Natural killer cell (primary cell): ENCODE measurements around the gene FAM3A. TPM values are rescaled to one million over a fixed set of nuclear protein-coding genes. Genes with fewer than 3 reads are reported as not detected.

Source experiments
- ATAC-seq, 3 donors: fragments of 150-1000 bp in 2 of 3; fragments of 200-7000 bp in 1 of 3; cut with Tn5 transposase; 1 replicate in 1 of 3; 2 replicates in 2 of 3; pipeline ENCODE4 v1.10.0; 2021; ENCODE audit warnings: mild to moderate bottlenecking in 2 of 3, moderate library complexity in 2 of 3
- DNase-seq, 2 donors: peaks; one replicate each; pipeline versions ENCODE4 v3.0.0 to v3.0.0-alpha.2; 2013 to 2021; ENCODE audit warnings: mixed read lengths in 1 of 2
- H3K27ac ChIP-seq: one replicate; pipeline ENCODE4 v1.5.1; 2013; ENCODE audit warnings: mild to moderate bottlenecking, low read length
- H3K27me3 ChIP-seq: one replicate; pipeline ENCODE4 v1.6.1; 2013; ENCODE audit warnings: low read length; ENCODE audit not compliant: control insufficient read depth, insufficient read depth
- H3K36me3 ChIP-seq: one replicate; pipeline ENCODE4 v1.6.1; 2013; ENCODE audit warnings: low read length; ENCODE audit not compliant: control insufficient read depth, insufficient read depth
- H3K4me1 ChIP-seq: one replicate; pipeline ENCODE4 v1.6.1; 2013; ENCODE audit warnings: low read length; ENCODE audit not compliant: control insufficient read depth, insufficient read depth
- H3K4me3 ChIP-seq: one replicate; pipeline ENCODE4 v1.5.1; 2013; ENCODE audit warnings: low read length
- H3K9me3 ChIP-seq: one replicate; pipeline ENCODE4 v1.6.1; 2013; ENCODE audit warnings: low read length; ENCODE audit not compliant: control insufficient read depth, insufficient read depth
- H3K27ac Mint-ChIP-seq, 2 donors: one replicate each; pipeline ENCODE4 v1.8.0; 2022; ENCODE audit warnings: mild to moderate bottlenecking in 2 of 2, mixed read lengths in 2 of 2, moderate library complexity in 1 of 2
- H3K27me3 Mint-ChIP-seq, 2 donors: one replicate each; pipeline ENCODE4 v1.8.0; 2022; ENCODE audit warnings: low read depth in 2 of 2, mixed read lengths in 2 of 2
- H3K36me3 Mint-ChIP-seq: one replicate; pipeline ENCODE4 v1.8.0; 2022; ENCODE audit warnings: mixed read lengths
- H3K4me1 Mint-ChIP-seq, 2 donors: one replicate each; pipeline ENCODE4 v1.8.0; 2022; ENCODE audit warnings: mixed read lengths in 2 of 2
- H3K4me3 Mint-ChIP-seq: one replicate; pipeline ENCODE4 v1.8.0; 2022; ENCODE audit warnings: mild to moderate bottlenecking, moderate library complexity, mixed read lengths
- H3K9me3 Mint-ChIP-seq, 2 donors: one replicate each; pipeline ENCODE4 v1.8.0; 2022; ENCODE audit warnings: mixed read lengths in 2 of 2
- CTCF ChIP-seq: fragments of 200-600 bp; IDR thresholded peaks from one replicate; pipeline ENCODE4 v1.8.0; 2022; ENCODE audit warnings: antibody characterized with exemption
- WGBS: methylation state at CpG from one replicate; pipeline ENCODE4 v1.1.7; 2013; ENCODE audit warnings: missing lambda C conversion rate; ENCODE audit not compliant: insufficient coverage; 5-methylcytosine and 5-hydroxymethylcytosine counted together
- intact Hi-C: fragments of 100-400 bp; cut with micrococcal nuclease; formaldehyde crosslinking; loops from one replicate; pipeline ENCODE4 v1.14.2; 2022
- total RNA-seq, 4 donors: library from RNA; stranded (reverse); fragments of 120-200 nt in 1 of 4; gene quantifications; one replicate each; pipeline versions ENCODE4 v1.2.3 to v1.2.4, GENCODE V29; 2013 to 2022

The FAM3A gene
- total RNA-seq, 3 donors from 2014 or later (not counting 1 experiment from before 2014, with no cell fraction given) = 31.1 to 38.0 (median 37.3) TPM

DNA sequence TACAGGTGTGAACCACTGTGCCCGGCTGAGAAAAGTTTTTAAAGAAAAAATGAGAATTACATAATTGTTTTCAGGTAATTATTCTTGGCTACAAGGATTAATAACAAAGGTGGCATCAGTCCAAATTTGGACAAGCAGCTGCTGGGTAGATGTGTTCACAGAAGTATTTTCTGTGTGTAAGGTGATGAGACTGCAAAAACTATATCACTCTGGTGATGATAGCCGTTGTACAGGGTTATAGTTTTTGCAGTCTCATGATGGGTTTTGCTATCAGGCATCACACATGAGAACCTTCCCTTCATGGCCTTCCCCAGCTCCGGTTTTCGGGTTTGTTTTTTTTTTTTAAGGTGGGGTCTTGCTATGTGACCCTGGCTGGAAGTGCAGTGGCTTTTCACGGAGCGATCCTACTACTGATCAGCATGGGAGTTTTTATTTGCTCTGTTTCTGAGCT is 20.5 kb downstream of the FAM3A start:
- TF ChIP-seq CTCF = no peak
- H3K9me3 Mint-ChIP-seq = no peaks in the 10 kb centered on the region
- Histone ChIP-seq H3K9me3 (no peaks in the 10 kb centered on the region), H3K27me3 (no peaks in the 10 kb centered on the region), H3K27ac (no peak overlapping the region), H3K4me1 (peaks cover 6% of the 10 kb centered on the region), H3K36me3 (no peaks in the 10 kb centered on the region), H3K4me3 (no peak overlapping the region)
- intact Hi-C loops = no loop called here
- no peak overlapping the region for H3K4me3 Mint-ChIP-seq
- H3K4me1 Mint-ChIP-seq = no peaks in the 10 kb centered on the region
- DNase-seq = no peak
- H3K36me3 Mint-ChIP-seq = no peaks in the 10 kb centered on the region
- 81% methylated on average over 5 of the region's 6 CpGs for WGBS
- no peak for ATAC-seq
- H3K27ac Mint-ChIP-seq = no peak overlapping the region
- H3K27me3 Mint-ChIP-seq = no peaks in the 10 kb centered on the region

DNA sequence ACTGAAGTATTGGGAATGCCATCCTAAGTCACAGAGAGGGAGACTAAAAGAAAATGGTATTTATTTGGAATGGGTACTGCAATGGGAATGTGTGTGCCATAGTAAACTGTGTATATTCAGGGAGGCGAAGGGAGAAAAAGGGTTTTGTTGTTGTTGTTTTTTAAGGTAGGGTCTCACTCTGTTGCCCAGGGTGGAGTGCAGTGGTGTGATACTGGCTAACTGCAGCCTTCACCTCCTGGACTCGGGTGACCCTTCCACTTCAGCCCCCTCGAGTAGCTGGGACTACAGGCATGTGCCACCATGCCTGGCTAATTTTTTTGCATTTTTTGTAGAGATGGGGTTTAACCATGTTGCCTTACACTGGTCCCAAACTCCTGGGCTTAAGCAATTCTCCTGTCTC is 21.3 kb downstream of the FAM3A start:
- Histone ChIP-seq H3K36me3 (no peaks in the 10 kb centered on the region), H3K4me1 (peaks cover 10% of the 10 kb centered on the region), H3K27ac (no peak overlapping the region), H3K9me3 (no peaks in the 10 kb centered on the region), H3K27me3 (no peaks in the 10 kb centered on the region), H3K4me3 (no peak overlapping the region)
- no peaks in the 10 kb centered on the region for H3K9me3 Mint-ChIP-seq
- 76% methylated on average over 3 of the region's 3 CpGs for WGBS
- intact Hi-C loops = no loop called here
- no peak overlapping the region for H3K27ac Mint-ChIP-seq
- no peak overlapping the region for H3K4me3 Mint-ChIP-seq
- TF ChIP-seq CTCF = no peak
- ATAC-seq = no peak
- no peaks in the 10 kb centered on the region for H3K27me3 Mint-ChIP-seq
- DNase-seq = no peak
- peaks cover 3% of the 10 kb centered on the region in 2 donors for H3K4me1 Mint-ChIP-seq
- no peaks in the 10 kb centered on the region for H3K36me3 Mint-ChIP-seq

DNA sequence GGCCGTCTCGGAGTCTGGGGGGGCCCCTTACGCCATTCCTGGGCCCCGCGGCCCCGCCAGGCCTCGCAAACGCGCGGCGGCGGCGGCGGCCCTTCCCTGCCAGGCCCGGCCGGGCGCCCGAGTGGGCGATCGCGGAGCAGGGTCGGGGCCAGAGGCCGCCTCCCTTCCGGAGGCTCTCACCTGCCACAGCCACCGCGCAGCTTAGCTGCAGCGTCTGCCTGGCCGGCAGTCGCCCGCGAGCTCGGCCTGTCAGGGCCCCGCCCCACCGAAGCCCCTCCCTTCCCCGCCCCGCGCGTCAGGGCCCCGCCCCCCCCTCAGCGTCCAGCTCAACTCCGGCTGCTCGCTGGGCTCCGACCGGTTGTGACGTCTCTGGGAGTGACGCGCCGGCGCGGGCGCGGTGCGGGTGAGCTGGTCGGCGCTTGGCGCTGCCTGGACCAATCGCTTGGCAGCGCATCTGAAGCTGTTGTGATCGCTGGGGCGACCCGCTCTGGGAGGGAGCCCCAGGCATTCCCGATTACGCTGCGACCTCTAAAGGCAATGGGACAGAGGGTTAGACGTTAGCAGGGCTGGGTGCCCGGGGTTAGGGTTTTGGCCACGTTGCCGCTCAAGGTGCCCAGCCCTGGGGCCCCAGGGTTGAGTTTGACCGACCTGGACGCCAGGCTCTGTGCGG is 25.5 kb downstream of the FAM3A start, which contains the start of gene SLC10A3:
TSS of gene SLC10A3 (minus strand) at position 216 of the 670 bp plus-strand sequence. CDS start 1,689 bp downstream, outside the sequence.
- peak within 1 kb of the TSS; percentile 90 for H3K4me3 Mint-ChIP-seq
- intact Hi-C loops = loop anchor here (1.0 kb wide), 1 partner anchor 26 kb away; the partner anchor contains the start of gene FAM3A
- TF ChIP-seq CTCF = no peak
- H3K4me3 ChIP-seq = peak within 1 kb of the TSS; percentile 63
- WGBS = under 1% methylated on average over 66 of the region's 71 CpGs
- H3K27me3 ChIP-seq = no peaks in the 10 kb centered on the region
- no peaks in the 10 kb centered on the region for H3K9me3 Mint-ChIP-seq
- H3K36me3 Mint-ChIP-seq = no peaks in the 10 kb centered on the region
- H3K4me1 ChIP-seq = peaks cover 43% of the 10 kb centered on the region
- no peaks in the 10 kb centered on the region for H3K27me3 Mint-ChIP-seq
- peaks cover 15 to 17% of the 10 kb centered on the region in 2 donors for H3K4me1 Mint-ChIP-seq
- peak; percentile 86 to 94 (median 86) for ATAC-seq
- peak within 1 kb of the TSS; percentile 88 for H3K27ac ChIP-seq
- H3K27ac Mint-ChIP-seq = peak within 1 kb of the TSS; percentile 88 to 93
- DNase-seq = peak; percentile 81 to 92
- H3K9me3 ChIP-seq = no peaks in the 10 kb centered on the region
- peaks cover 3% of the 10 kb centered on the region for H3K36me3 ChIP-seq
